ENCODE data around the gene SACS. TPM values are rescaled to one million over a fixed set of nuclear protein-coding genes. Genes with fewer than 3 reads are reported as not detected.
A peak's percentile ranks its signal among the peaks of the same experiment; 100 is the strongest.

SACS gene
- total RNA-seq, 2 donors from 2014 or later = 36.8 to 47.6 TPM

- H3K36me3 ChIP-seq = no peaks in the 10 kb centered on the region
- no peak for TF ChIP-seq CTCF (IDR thresholded peaks at IDR 0.05)
These were observed 3.2 kb upstream of the SACS start for GRCh38 chr13:23436680-23437079.

GRCh38 chr13:23434491-23434890, 989 bp upstream of the SACS start:
- TF ChIP-seq CTCF (IDR thresholded peaks at IDR 0.05) = no peak
- no peaks in the 10 kb centered on the region for H3K27me3 ChIP-seq (replicated peaks; ENCODE audit: insufficient read depth)
- no peak for DNase-seq (ENCODE audit: low spot score)
- H3K4me3 ChIP-seq = no peak overlapping the region
- peaks cover 8 to 24% of the 10 kb centered on the region in 2 donors for H3K4me1 ChIP-seq (ENCODE audit: control insufficient read depth in 1 of 2, low read depth in 2 of 2)
- H3K36me3 ChIP-seq = no peaks in the 10 kb centered on the region
- H3K9me3 ChIP-seq = no peaks in the 10 kb centered on the region
- H3K27ac ChIP-seq = no peak overlapping the region
- ATAC-seq (ENCODE audit: insufficient number of reproducible peaks, low FRiP score, low read depth) = no peak

More at GRCh38 chr13:23436680-23437079, 3.2 kb upstream of the SACS start:
- no peaks in the 10 kb centered on the region for H3K27me3 ChIP-seq (replicated peaks; ENCODE audit: insufficient read depth)
- no peak overlapping the region for H3K4me3 ChIP-seq
- H3K4me1 ChIP-seq (ENCODE audit: control insufficient read depth in 1 of 2, low read depth in 2 of 2) = peaks cover 3 to 11% of the 10 kb centered on the region in 2 donors
- H3K27ac ChIP-seq = no peak overlapping the region
- DNase-seq (ENCODE audit: low spot score) (no peak), ATAC-seq (ENCODE audit: insufficient number of reproducible peaks, low FRiP score, low read depth) (no peak)
- no peaks in the 10 kb centered on the region for H3K9me3 ChIP-seq

- DNase-seq (ENCODE audit: low spot score) (no peak), ATAC-seq (ENCODE audit: insufficient number of reproducible peaks, low FRiP score, low read depth) (no peak)
- TF ChIP-seq CTCF (IDR thresholded peaks at IDR 0.05) = no peak
- peaks cover 16 to 37% of the 10 kb centered on the region in 2 donors for H3K4me1 ChIP-seq (ENCODE audit: control insufficient read depth in 1 of 2, low read depth in 2 of 2)
- H3K27ac ChIP-seq = peak overlapping the region in 1 of 2 donors; percentile 76
- peak overlapping the region; percentile 87 for H3K4me3 ChIP-seq
- no peaks in the 10 kb centered on the region for H3K9me3 ChIP-seq
- no peaks in the 10 kb centered on the region for H3K27me3 ChIP-seq (replicated peaks; ENCODE audit: insufficient read depth)
- no peaks in the 10 kb centered on the region for H3K36me3 ChIP-seq
These were observed 876 bp downstream of the SACS start for GRCh38 chr13:23432626-23433025.

GRCh38 chr13:23430664-23431063, 2.8 kb downstream of the SACS start:
- H3K27ac ChIP-seq = no peak overlapping the region

GRCh38 chr13:23427881-23428528, 5.5 kb downstream of the SACS start:
- no peaks in the 10 kb centered on the region for H3K36me3 ChIP-seq
- DNase-seq (ENCODE audit: low spot score) = no peak
- peak overlapping the region; percentile 67 to 84 for H3K27ac ChIP-seq
- peak overlapping the region; percentile 53 for H3K4me3 ChIP-seq
- H3K27me3 ChIP-seq (replicated peaks; ENCODE audit: insufficient read depth) = no peaks in the 10 kb centered on the region
- ATAC-seq (ENCODE audit: insufficient number of reproducible peaks, low FRiP score, low read depth) = no peak
- no peaks in the 10 kb centered on the region for H3K9me3 ChIP-seq
- no peak for TF ChIP-seq CTCF (IDR thresholded peaks at IDR 0.05)
- H3K4me1 ChIP-seq (ENCODE audit: control insufficient read depth in 1 of 2, low read depth in 2 of 2) = peaks cover 20 to 45% of the 10 kb centered on the region in 2 donors

More at GRCh38 chr13:23430664-23431063, 2.8 kb downstream of the SACS start:
- Histone ChIP-seq H3K27me3 (replicated peaks; ENCODE audit: insufficient read depth) (no peaks in the 10 kb centered on the region), H3K9me3 (no peaks in the 10 kb centered on the region), H3K36me3 (no peaks in the 10 kb centered on the region), H3K4me3 (no peak overlapping the region), H3K4me1 (ENCODE audit: control insufficient read depth in 1 of 2, low read depth in 2 of 2) (peaks cover 23 to 50% of the 10 kb centered on the region in 2 donors)
- no peak for TF ChIP-seq CTCF (IDR thresholded peaks at IDR 0.05)
- DNase-seq (ENCODE audit: low spot score) (no peak), ATAC-seq (ENCODE audit: insufficient number of reproducible peaks, low FRiP score, low read depth) (no peak)

All from thoracic aorta (tissue), 2 donors.